Measurements from ENCODE around the gene PHF21B.

The PHF21B gene

DNA sequence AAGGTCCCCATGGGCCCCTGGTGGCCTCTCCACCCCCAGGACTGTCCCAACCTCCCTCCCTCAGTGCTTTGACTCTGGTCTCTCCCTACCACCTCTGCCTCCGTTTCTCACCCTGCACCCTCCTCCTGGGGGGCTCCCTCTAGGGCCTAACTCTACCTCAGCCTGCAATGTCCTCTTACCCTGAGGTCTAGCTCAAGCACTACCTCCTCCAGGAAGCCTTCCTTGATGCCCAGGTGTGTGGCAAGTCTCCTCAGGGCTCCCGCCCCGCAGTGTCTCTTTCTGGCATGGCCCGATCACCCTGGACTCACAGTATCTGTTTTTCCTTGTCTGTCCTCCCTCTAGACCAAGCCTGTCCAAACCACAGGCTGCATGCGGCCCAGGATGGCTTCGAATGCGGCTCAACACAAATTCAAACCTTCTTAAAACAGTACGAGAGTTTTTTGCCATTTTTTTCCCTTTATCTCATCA is 90.8 kb downstream of the PHF21B start:
- Histone ChIP-seq H2BK120ac (ENCODE audit: low read depth, low read length) (no peak overlapping the region), H3K27ac (ENCODE audit: low read depth, low read length) (no peak overlapping the region), H2BK15ac (replicated peaks; ENCODE audit: low read depth) (no peak overlapping the region), H2AK5ac (ENCODE audit: low read length) (no peak overlapping the region), H3K79me1 (ENCODE audit: low read length) (no peaks in the 10 kb centered on the region), H3K79me2 (ENCODE audit: control insufficient read depth, insufficient read depth, low read length) (no peaks in the 10 kb centered on the region), H2BK5ac (ENCODE audit: low read length) (no peak overlapping the region), H3K23ac (ENCODE audit: low read length) (no peak overlapping the region), H3K4me1 (ENCODE audit: control insufficient read depth, low read depth, low read length) (no peaks in the 10 kb centered on the region), H3K56ac (ENCODE audit: low read length) (no peak overlapping the region), H3K18ac (ENCODE audit: low read length) (no peak overlapping the region), H3K27me3 (ENCODE audit: insufficient read depth, low read length, poor library complexity) (no peaks in the 10 kb centered on the region), H4K8ac (ENCODE audit: low read depth, low read length) (no peak overlapping the region), H3K4me3 (ENCODE audit: low read length) (no peak overlapping the region), H4K5ac (ENCODE audit: low read length) (no peak overlapping the region), H3K4me2 (ENCODE audit: low read length) (no peak overlapping the region), H3K9ac (ENCODE audit: low read length) (no peak overlapping the region), H3K4ac (ENCODE audit: low read depth, low read length) (no peak overlapping the region), H3K36me3 (ENCODE audit: control insufficient read depth, insufficient read depth, low read length) (no peaks in the 10 kb centered on the region)
- no CpG with 5 or more reads among the region's 8 CpGs for WGBS (ENCODE audit: extremely low coverage, insufficient coverage, low lambda C conversion rate)
- no peak for DNase-seq

GRCh38 chr22:44918166-44918924 is 91.5 kb downstream of the PHF21B start:
- no peaks in the 10 kb centered on the region for H3K27me3 ChIP-seq (ENCODE audit: insufficient read depth, low read length, poor library complexity)
- no peak overlapping the region for H2BK15ac ChIP-seq (replicated peaks; ENCODE audit: low read depth)
- H3K4me3 ChIP-seq (ENCODE audit: low read length), result no peak overlapping the region
- H3K4me1 ChIP-seq (ENCODE audit: control insufficient read depth, low read depth, low read length), result no peaks in the 10 kb centered on the region
- peaks cover 3% of the 10 kb centered on the region for H3K36me3 ChIP-seq (ENCODE audit: control insufficient read depth, insufficient read depth, low read length)
- no peak overlapping the region for H4K5ac ChIP-seq (ENCODE audit: low read length)
- H3K4ac ChIP-seq (ENCODE audit: low read depth, low read length), result no peak overlapping the region
- no peak overlapping the region for H2AK5ac ChIP-seq (ENCODE audit: low read length)
- no peak overlapping the region for H2BK120ac ChIP-seq (ENCODE audit: low read depth, low read length)
- H3K79me1 ChIP-seq (ENCODE audit: low read length), result no peaks in the 10 kb centered on the region
- no peak overlapping the region for H3K4me2 ChIP-seq (ENCODE audit: low read length)
- no peak overlapping the region for H3K9ac ChIP-seq (ENCODE audit: low read length)
- H3K18ac ChIP-seq (ENCODE audit: low read length), result no peak overlapping the region
- no CpG with 5 or more reads among the region's 18 CpGs for WGBS (ENCODE audit: extremely low coverage, insufficient coverage, low lambda C conversion rate)
- DNase-seq, result no peak
- no peak overlapping the region for H4K8ac ChIP-seq (ENCODE audit: low read depth, low read length)
- no peak overlapping the region for H2BK5ac ChIP-seq (ENCODE audit: low read length)
- H3K23ac ChIP-seq (ENCODE audit: low read length), result no peak overlapping the region
- no peaks in the 10 kb centered on the region for H3K79me2 ChIP-seq (ENCODE audit: control insufficient read depth, insufficient read depth, low read length)
- H3K27ac ChIP-seq (ENCODE audit: low read depth, low read length), result no peak overlapping the region
- H3K56ac ChIP-seq (ENCODE audit: low read length), result no peak overlapping the region

GRCh38 chr22:44917372-44918165 is 92.2 kb downstream of the PHF21B start:
- Histone ChIP-seq H3K79me2 (ENCODE audit: control insufficient read depth, insufficient read depth, low read length) (no peaks in the 10 kb centered on the region), H3K56ac (ENCODE audit: low read length) (no peak overlapping the region), H3K4me2 (ENCODE audit: low read length) (no peak overlapping the region), H3K27me3 (ENCODE audit: insufficient read depth, low read length, poor library complexity) (no peaks in the 10 kb centered on the region), H3K18ac (ENCODE audit: low read length) (no peak overlapping the region), H3K9ac (ENCODE audit: low read length) (no peak overlapping the region), H2AK5ac (ENCODE audit: low read length) (no peak overlapping the region), H2BK120ac (ENCODE audit: low read depth, low read length) (no peak overlapping the region), H4K5ac (ENCODE audit: low read length) (no peak overlapping the region), H2BK5ac (ENCODE audit: low read length) (no peak overlapping the region), H2BK15ac (replicated peaks; ENCODE audit: low read depth) (no peak overlapping the region), H3K27ac (ENCODE audit: low read depth, low read length) (no peak overlapping the region), H3K79me1 (ENCODE audit: low read length) (no peaks in the 10 kb centered on the region), H4K8ac (ENCODE audit: low read depth, low read length) (no peak overlapping the region), H3K4me3 (ENCODE audit: low read length) (no peak overlapping the region), H3K4me1 (ENCODE audit: control insufficient read depth, low read depth, low read length) (no peaks in the 10 kb centered on the region), H3K4ac (ENCODE audit: low read depth, low read length) (no peak overlapping the region), H3K36me3 (ENCODE audit: control insufficient read depth, insufficient read depth, low read length) (peaks cover 4% of the 10 kb centered on the region), H3K23ac (ENCODE audit: low read length) (no peak overlapping the region)
- no CpG with 5 or more reads among the region's 19 CpGs for WGBS (ENCODE audit: extremely low coverage, insufficient coverage, low lambda C conversion rate)
- DNase-seq, result no peak

- no peaks in the 10 kb centered on the region for H3K4me1 ChIP-seq (ENCODE audit: control insufficient read depth, low read depth, low read length)
- WGBS (ENCODE audit: extremely low coverage, insufficient coverage, low lambda C conversion rate), result no CpG with 5 or more reads among the region's 46 CpGs
- DNase-seq, result no peak
- no peak overlapping the region for H3K9ac ChIP-seq (ENCODE audit: low read length)
- no peak overlapping the region for H2BK5ac ChIP-seq (ENCODE audit: low read length)
- H4K5ac ChIP-seq (ENCODE audit: low read length), result no peak overlapping the region
- no peak overlapping the region for H3K4me3 ChIP-seq (ENCODE audit: low read length)
- no peak overlapping the region for H3K56ac ChIP-seq (ENCODE audit: low read length)
- no peak overlapping the region for H2BK15ac ChIP-seq (replicated peaks; ENCODE audit: low read depth)
- H3K79me1 ChIP-seq (ENCODE audit: low read length), result no peaks in the 10 kb centered on the region
- H3K4me2 ChIP-seq (ENCODE audit: low read length), result no peak overlapping the region
- no peak overlapping the region for H2BK120ac ChIP-seq (ENCODE audit: low read depth, low read length)
- H3K27ac ChIP-seq (ENCODE audit: low read depth, low read length), result no peak overlapping the region
- H4K8ac ChIP-seq (ENCODE audit: low read depth, low read length), result no peak overlapping the region
- H3K36me3 ChIP-seq (ENCODE audit: control insufficient read depth, insufficient read depth, low read length), result peaks cover 4% of the 10 kb centered on the region
- no peak overlapping the region for H3K18ac ChIP-seq (ENCODE audit: low read length)
- H3K27me3 ChIP-seq (ENCODE audit: insufficient read depth, low read length, poor library complexity), result no peaks in the 10 kb centered on the region
- no peak overlapping the region for H3K4ac ChIP-seq (ENCODE audit: low read depth, low read length)
- H2AK5ac ChIP-seq (ENCODE audit: low read length), result no peak overlapping the region
- H3K23ac ChIP-seq (ENCODE audit: low read length), result no peak overlapping the region
- H3K79me2 ChIP-seq (ENCODE audit: control insufficient read depth, insufficient read depth, low read length), result no peaks in the 10 kb centered on the region
These were observed 93.2 kb downstream of the PHF21B start for GRCh38 chr22:44916281-44917231.

- Histone ChIP-seq H2BK120ac (ENCODE audit: low read depth, low read length) (no peak overlapping the region), H2AK5ac (ENCODE audit: low read length) (no peak overlapping the region), H3K56ac (ENCODE audit: low read length) (no peak overlapping the region), H3K4me2 (ENCODE audit: low read length) (no peak overlapping the region), H3K79me1 (ENCODE audit: low read length) (no peaks in the 10 kb centered on the region), H4K8ac (ENCODE audit: low read depth, low read length) (no peak overlapping the region), H4K5ac (ENCODE audit: low read length) (no peak overlapping the region), H3K79me2 (ENCODE audit: control insufficient read depth, insufficient read depth, low read length) (no peaks in the 10 kb centered on the region), H3K36me3 (ENCODE audit: control insufficient read depth, insufficient read depth, low read length) (peaks cover 4% of the 10 kb centered on the region), H3K4me1 (ENCODE audit: control insufficient read depth, low read depth, low read length) (no peaks in the 10 kb centered on the region), H3K18ac (ENCODE audit: low read length) (no peak overlapping the region), H2BK5ac (ENCODE audit: low read length) (no peak overlapping the region), H3K23ac (ENCODE audit: low read length) (no peak overlapping the region), H2BK15ac (replicated peaks; ENCODE audit: low read depth) (no peak overlapping the region), H3K27me3 (ENCODE audit: insufficient read depth, low read length, poor library complexity) (no peaks in the 10 kb centered on the region), H3K4ac (ENCODE audit: low read depth, low read length) (no peak overlapping the region), H3K4me3 (ENCODE audit: low read length) (no peak overlapping the region), H3K9ac (ENCODE audit: low read length) (no peak overlapping the region), H3K27ac (ENCODE audit: low read depth, low read length) (no peak overlapping the region)
- WGBS (ENCODE audit: extremely low coverage, insufficient coverage, low lambda C conversion rate), result no CpG with 5 or more reads among the region's 10 CpGs
- DNase-seq, result no peak
These were observed 94.4 kb downstream of the PHF21B start for GRCh38 chr22:44915441-44915840.
